ENCODE data around the gene BAMBI.

DNA sequence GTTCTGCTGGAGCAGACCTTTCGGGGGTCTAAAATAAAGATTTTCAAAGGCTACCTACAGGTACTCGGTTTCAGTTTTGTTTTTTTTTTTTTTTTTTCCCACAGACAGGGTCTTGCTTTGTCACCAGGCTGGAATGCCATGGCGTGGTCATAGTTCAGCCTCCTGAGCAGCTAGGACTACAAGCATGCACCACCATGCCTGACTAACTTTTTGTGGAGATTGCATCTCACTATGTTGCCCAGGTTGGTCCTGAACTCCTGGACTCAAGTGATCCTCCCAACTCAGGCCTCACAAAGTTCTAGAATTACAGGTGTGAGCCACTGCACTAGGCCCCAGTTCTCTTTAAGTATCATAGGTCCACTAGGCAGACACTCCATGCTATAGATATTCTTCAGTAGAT is 34.5 kb downstream of the BAMBI start:
- TF ChIP-seq ZFP30 (CRISPR knock-in tag; IDR thresholded peaks at IDR 0.05) (no peak), TCF4 (CRISPR knock-in tag; IDR thresholded peaks at IDR 0.05; ENCODE audit: borderline replicate concordance) (no peak), PATZ1 (CRISPR knock-in tag; IDR thresholded peaks at IDR 0.05; ENCODE audit: borderline replicate concordance) (no peak), GLIS3 (CRISPR knock-in tag; IDR thresholded peaks at IDR 0.05) (no peak), ZNF70 (CRISPR knock-in tag; IDR thresholded peaks at IDR 0.05) (no peak), ARNTL (CRISPR knock-in tag; IDR thresholded peaks at IDR 0.05; ENCODE audit: borderline replicate concordance, low read depth) (no peak), RARB (CRISPR knock-in tag; IDR thresholded peaks at IDR 0.05) (no peak), ZFP3 (CRISPR knock-in tag; IDR thresholded peaks at IDR 0.05) (no peak), TOX (CRISPR knock-in tag; IDR thresholded peaks at IDR 0.05; ENCODE audit: borderline replicate concordance) (no peak), TSHZ2 (CRISPR knock-in tag; IDR thresholded peaks at IDR 0.05) (no peak), BACH2 (CRISPR knock-in tag; IDR thresholded peaks at IDR 0.05; ENCODE audit: borderline replicate concordance) (no peak)
- TF ChIP-seq, protein P1, sequence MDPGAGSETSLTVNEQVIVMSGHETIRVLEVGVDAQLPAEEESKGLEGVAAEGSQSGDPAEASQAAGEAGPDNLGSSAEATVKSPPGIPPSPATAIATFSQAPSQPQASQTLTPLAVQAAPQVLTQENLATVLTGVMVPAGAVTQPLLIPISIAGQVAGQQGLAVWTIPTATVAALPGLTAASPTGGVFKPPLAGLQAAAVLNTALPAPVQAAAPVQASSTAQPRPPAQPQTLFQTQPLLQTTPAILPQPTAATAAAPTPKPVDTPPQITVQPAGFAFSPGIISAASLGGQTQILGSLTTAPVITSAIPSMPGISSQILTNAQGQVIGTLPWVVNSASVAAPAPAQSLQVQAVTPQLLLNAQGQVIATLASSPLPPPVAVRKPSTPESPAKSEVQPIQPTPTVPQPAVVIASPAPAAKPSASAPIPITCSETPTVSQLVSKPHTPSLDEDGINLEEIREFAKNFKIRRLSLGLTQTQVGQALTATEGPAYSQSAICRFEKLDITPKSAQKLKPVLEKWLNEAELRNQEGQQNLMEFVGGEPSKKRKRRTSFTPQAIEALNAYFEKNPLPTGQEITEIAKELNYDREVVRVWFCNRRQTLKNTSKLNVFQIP (CRISPR knock-in tag; IDR thresholded peaks at IDR 0.05; ENCODE audit: borderline replicate concordance, low read depth) = no peak
